ENCODE measurements around the gene ARMH1. TPM values are rescaled to one million over a fixed set of nuclear protein-coding genes. Genes with fewer than 3 reads are reported as not detected.

The ARMH1 gene
- total and polyA plus RNA-seq, 2 experiments from 2014 or later = 2.8 to 5.7 TPM

GRCh38 chr1:44659566-44659965 is 14.9 kb upstream of the ARMH1 start:
- H3K36me3 ChIP-seq = no peaks in the 10 kb centered on the region
- H3K4me1 ChIP-seq (ENCODE audit: low read depth) = peaks cover 5% of the 10 kb centered on the region
- H3K27ac ChIP-seq = no peak overlapping the region
- no peaks in the 10 kb centered on the region for H3K9me3 ChIP-seq (ENCODE audit: low read depth)
- no peak for TF ChIP-seq CTCF (IDR thresholded peaks at IDR 0.05; ENCODE audit: low read depth, low read length)
- H3K4me3 ChIP-seq = no peak overlapping the region
- H3K27me3 ChIP-seq = no peaks in the 10 kb centered on the region
- DNase-seq (ENCODE audit: low read depth in 1 of 2, low spot score in 1 of 2) = no peak

GRCh38 chr1:44660176-44660575 is 14.3 kb upstream of the ARMH1 start:
- H3K9me3 ChIP-seq (ENCODE audit: low read depth) = no peaks in the 10 kb centered on the region
- H3K36me3 ChIP-seq = no peaks in the 10 kb centered on the region
- H3K27me3 ChIP-seq = no peaks in the 10 kb centered on the region
- no peak for TF ChIP-seq CTCF (IDR thresholded peaks at IDR 0.05; ENCODE audit: low read depth, low read length)
- H3K4me3 ChIP-seq = no peak overlapping the region
- H3K4me1 ChIP-seq (ENCODE audit: low read depth) = peaks cover 5% of the 10 kb centered on the region
- DNase-seq (ENCODE audit: low read depth in 1 of 2, low spot score in 1 of 2) = peak in 1 of 2 donors; percentile 50
- no peak overlapping the region for H3K27ac ChIP-seq

- no peak for DNase-seq (ENCODE audit: low read depth in 1 of 2, low spot score in 1 of 2)
- Histone ChIP-seq H3K4me1 (ENCODE audit: low read depth) (peaks cover 5% of the 10 kb centered on the region), H3K36me3 (no peaks in the 10 kb centered on the region), H3K4me3 (no peak overlapping the region), H3K27ac (no peak overlapping the region), H3K9me3 (ENCODE audit: low read depth) (no peaks in the 10 kb centered on the region), H3K27me3 (no peaks in the 10 kb centered on the region)
- TF ChIP-seq CTCF (IDR thresholded peaks at IDR 0.05; ENCODE audit: low read depth, low read length) = no peak
Observed at GRCh38 chr1:44661781-44662682, 12.5 kb upstream of the ARMH1 start.

- DNase-seq (ENCODE audit: low read depth in 1 of 2, low spot score in 1 of 2) = no peak
- Histone ChIP-seq H3K27ac (no peak overlapping the region), H3K27me3 (no peaks in the 10 kb centered on the region), H3K4me3 (no peak overlapping the region), H3K36me3 (no peaks in the 10 kb centered on the region), H3K9me3 (ENCODE audit: low read depth) (no peaks in the 10 kb centered on the region), H3K4me1 (ENCODE audit: low read depth) (peaks cover 5% of the 10 kb centered on the region)
- TF ChIP-seq CTCF (IDR thresholded peaks at IDR 0.05; ENCODE audit: low read depth, low read length) = no peak
Observed at GRCh38 chr1:44662683-44663030, 11.9 kb upstream of the ARMH1 start.

GRCh38 chr1:44663417-44663816 is 11.1 kb upstream of the ARMH1 start:
- H3K4me3 ChIP-seq = no peak overlapping the region
- H3K36me3 ChIP-seq = no peaks in the 10 kb centered on the region
- DNase-seq (ENCODE audit: low read depth in 1 of 2, low spot score in 1 of 2) = no peak
- H3K4me1 ChIP-seq (ENCODE audit: low read depth) = peaks cover 5% of the 10 kb centered on the region
- no peak for TF ChIP-seq CTCF (IDR thresholded peaks at IDR 0.05; ENCODE audit: low read depth, low read length)
- no peaks in the 10 kb centered on the region for H3K27me3 ChIP-seq
- H3K9me3 ChIP-seq (ENCODE audit: low read depth) = no peaks in the 10 kb centered on the region
- no peak overlapping the region for H3K27ac ChIP-seq
